NK-92 (cell line): Measurements from ENCODE around the gene ITPR2.

ENCODE experiments used
- DNase-seq: peaks from one replicate; lab custom pipeline; 2025; ENCODE audit not compliant: unreplicated experiment; lab: John Stamatoyannopoulos, UW

The ITPR2 gene

DNA sequence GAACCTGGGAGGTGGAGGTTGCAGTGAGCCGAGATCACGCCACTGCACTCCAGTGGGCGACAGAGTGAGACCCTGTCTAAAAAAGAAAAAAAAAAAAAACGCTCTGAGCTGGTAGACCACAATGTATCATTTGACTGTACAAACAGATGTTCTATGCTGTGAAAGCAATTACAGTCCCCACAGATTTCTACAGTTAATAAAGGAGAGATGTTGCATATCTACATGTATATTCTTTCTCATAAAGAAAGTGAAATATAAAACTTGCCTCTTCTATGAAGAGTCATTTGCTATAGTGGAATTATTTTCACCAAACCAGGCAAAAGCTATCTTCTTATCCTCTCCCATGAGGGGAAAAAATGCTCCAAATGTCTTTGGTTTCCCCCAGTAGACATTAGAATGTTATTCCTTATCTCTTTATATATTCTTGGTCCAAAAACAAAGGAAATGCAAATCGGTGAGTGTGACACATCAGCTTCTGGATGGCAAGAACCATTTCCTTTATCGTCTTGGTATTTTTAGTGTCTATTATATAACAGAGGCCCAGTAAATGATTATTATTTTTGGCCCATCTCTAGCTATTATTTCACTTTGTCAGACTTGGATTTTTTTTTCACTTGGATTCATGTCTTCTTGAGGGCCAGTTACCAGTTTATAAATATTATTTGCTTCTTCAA lies 407.3 kb downstream of the ITPR2 start:
- no peak for DNase-seq

DNA sequence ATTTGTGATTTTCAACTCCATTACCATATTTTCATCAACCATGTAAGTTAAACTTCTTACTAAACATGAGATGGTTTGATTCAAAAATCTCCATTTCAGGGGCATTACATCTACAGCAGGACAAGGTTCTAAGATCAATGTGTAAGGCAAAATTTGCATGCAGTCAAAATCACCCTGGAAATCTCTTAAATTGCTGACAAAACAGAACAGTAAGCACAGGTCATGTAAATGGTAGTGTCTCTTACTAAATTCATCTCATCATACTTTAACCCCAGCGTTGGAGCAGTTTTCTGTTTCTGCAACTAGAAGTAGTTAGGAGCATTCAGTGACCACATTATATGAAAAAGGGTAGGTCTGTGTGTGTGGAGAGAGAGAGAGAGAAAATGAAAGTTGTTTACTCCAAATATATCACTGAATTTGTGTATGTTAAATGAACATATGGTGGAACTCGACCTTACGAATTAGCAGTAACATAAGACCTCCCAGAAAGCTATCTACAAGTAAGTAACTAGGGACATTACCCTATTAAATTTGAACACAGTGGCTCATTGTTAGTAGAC lies 410.1 kb downstream of the ITPR2 start:
- DNase-seq = no peak

DNA sequence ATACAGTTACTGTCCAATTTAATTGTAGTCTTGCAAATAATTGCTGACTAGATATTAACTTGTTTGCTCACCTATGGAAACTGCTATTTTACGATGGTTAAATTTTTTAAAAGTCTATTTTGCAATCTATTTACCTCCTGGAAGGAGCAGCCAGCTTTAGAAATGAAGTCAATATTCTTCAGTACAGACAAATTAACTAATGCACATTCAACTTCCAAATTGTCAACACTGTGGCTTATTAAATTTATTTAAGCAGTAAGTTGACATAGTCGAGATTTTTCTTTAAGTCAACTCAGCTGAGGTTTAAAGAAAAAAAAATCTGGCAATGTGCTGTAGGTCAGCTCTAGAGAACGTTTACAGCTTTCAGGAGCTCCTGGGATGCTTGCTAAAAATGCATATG lies 416.4 kb downstream of the ITPR2 start:
- no peak for DNase-seq

DNA sequence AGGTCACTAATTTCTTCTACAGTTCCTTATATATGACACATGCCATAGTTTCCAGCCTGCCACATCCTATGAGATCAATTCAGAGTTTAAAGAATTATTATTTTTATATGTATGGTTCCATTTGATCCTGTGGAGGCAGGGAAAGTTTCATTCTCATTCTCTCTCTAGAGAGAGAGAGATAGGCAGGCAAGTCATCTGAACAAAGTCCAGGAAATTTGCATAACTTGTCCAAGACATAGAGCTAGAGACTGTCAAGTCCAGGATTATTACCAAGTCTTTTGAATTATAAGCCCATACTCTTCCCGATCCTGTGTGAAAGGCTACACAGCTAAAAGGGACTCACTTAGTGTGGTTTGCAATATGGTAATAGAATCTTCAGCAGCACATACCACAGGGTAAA lies 422.3 kb downstream of the ITPR2 start:
- DNase-seq = no peak

DNA sequence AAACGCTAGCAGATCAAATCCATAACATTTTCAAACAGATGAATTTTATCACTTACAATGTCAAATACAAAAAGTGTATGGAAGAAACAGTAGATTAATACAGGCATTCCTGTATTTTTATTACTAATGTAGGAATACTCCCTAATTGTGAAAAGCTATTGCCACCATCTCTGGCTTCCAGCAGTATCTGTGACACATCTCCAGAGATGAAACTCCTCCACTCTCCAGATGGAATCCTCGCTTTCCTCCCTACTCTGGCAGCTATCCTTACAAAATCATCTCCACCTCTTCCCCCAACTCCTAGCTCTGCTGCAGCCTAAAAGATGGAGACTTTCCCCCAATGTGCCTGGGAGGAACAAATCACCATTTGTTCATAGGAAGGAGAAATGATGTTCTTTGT lies 426.2 kb downstream of the ITPR2 start:
- DNase-seq = no peak

DNA sequence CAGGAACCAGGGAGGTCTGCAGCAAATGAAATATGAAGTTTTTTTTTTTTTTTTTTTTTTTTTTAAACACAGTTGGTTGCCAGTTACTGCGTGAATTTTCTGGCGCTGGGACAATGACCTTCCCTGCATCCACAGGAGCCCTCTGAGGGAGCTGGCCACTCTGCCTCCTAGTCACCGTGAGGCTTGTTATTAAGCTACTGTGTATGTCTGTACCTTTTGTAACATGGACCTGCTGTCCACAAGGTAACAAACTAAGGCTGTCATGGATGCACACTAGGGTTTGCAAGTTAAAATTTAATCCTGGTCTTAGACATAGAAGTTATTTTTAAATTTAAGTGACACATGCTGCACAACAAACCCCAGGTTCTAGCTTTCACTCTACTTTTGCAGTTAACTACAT lies 426.6 kb downstream of the ITPR2 start:
- no peak for DNase-seq

DNA sequence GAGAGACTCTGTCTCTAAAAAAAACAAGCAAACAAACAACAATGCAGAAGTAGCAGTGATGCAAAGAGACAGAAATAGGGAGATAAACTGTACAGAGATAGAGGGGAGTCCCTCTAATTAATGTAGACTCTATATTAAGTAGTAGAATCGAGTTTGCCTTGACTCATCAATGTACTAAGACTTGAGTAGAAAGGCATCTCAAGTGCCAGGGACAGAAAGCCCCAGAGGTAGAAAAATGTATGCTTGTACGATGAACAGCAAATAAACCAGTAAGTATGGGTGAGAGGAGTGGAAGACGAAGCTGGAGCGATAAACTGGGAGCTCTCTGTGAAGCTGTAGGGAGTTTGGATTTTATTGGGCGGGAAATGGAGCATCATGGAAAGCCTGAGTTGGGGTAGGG lies 429.4 kb downstream of the ITPR2 start:
- no peak for DNase-seq

- no peak for DNase-seq
Measured at GRCh38 chr12:26402648-26403047, 430.3 kb downstream of the ITPR2 start.

DNA sequence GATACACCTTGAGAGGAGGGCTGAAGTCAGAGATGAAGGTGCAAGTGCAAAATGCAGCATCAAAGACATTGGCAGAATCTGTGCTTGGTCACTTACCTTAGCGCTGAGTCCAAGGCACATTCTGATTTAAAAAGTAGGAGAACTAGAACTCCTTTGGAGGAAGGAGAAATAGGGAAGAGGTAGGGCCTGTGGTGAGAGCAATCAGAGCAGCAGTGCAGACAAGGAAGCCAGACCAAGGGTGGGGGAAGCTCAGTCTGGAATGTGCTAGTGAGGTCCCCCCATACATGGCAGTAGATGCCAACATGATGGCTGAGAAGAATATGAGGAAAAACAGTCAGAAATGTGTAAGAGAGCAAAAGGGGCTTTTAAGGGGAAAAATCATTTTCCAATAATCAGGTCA lies 431.1 kb downstream of the ITPR2 start:
- no peak for DNase-seq

GRCh38 chr12:26400627-26401026 lies 432.4 kb downstream of the ITPR2 start:
- DNase-seq = no peak

- no peak for DNase-seq
Measured at GRCh38 chr12:26399381-26399780, 433.6 kb downstream of the ITPR2 start.

- DNase-seq = no peak
Measured at GRCh38 chr12:26396402-26396801, 436.6 kb downstream of the ITPR2 start.

DNA sequence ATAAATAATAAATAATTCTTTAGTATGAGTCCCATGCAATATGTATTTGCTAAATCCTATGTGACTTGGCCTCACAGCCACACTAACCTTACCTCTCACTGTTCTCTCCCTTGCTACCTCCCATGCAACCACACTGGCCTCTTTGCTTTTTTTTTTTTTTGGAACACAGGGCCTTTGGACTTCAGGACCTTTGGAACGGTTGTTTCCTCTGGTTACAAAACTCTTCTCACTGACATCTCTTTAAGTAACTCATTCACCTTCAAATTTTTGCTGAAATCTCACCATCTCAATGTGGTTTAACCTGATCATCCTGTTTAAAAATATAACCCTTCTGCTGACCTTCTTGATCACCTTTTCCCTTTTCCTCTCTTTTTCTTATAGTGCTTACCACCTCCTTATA lies 443.7 kb downstream of the ITPR2 start:
- DNase-seq = no peak

- DNase-seq = no peak
Measured at GRCh38 chr12:26384536-26384935, 448.5 kb downstream of the ITPR2 start.

- no peak for DNase-seq
Measured at GRCh38 chr12:26383041-26383440, 450.0 kb downstream of the ITPR2 start.

DNA sequence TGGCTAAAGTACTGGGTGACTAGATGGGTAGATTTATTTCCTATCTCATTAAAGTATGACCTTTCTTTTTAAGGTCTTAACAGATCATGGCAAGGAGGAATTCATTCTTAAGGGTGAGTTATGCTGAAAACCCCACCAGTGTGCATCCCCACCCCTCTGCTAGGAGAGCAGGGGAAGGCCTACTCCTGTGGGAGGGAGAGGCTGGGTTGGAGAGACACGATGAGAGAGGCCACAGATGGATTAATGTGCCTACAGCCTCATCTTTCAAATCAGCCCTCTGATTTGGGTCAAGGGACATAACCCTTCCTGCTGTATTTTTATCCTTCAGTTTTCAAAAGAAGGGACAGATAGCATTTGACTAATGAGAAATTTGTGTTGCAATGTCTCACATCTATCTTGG lies 452.1 kb downstream of the ITPR2 start:
- DNase-seq = no peak

GRCh38 chr12:26379777-26380467 lies 453.1 kb downstream of the ITPR2 start:
- no peak for DNase-seq

DNA sequence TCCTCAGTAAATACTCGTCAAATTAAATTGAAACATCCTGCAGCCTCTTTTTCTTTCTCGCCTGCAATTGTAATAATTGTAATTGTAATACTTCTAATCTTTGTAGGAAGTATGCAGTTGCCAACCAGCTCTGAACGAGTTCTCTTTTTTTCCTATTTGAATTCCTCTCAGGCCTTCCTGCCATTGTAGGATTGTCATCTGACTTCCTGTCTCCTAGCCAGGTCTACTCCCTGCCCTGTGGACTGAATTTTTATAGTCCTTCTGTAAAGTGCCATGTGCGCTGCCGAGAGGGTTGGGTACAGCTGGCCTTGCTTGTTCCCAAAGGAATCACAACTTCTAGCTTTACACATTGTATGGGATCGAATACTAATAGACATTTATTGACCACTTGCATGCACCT lies 454.3 kb downstream of the ITPR2 start:
- DNase-seq = no peak

GRCh38 chr12:26374934-26375680 lies 457.9 kb downstream of the ITPR2 start:
- DNase-seq = no peak

GRCh38 chr12:26373606-26374495 lies 459.1 kb downstream of the ITPR2 start:
- no peak for DNase-seq

GRCh38 chr12:26372866-26373265 lies 460.1 kb downstream of the ITPR2 start:
- DNase-seq = no peak
